OCI-LY1 (cell line): ENCODE results near the gene ADAMTS18.

Experiments
- H2AFZ ChIP-seq: fragments of 200-600 bp; sonication (generic), shearing (Covaris generic); 2 replicates; pipeline ENCODE4 v1.6.0; 2014; ENCODE audit warnings: antibody characterized with exemption, mild to moderate bottlenecking, low read length
- H3F3A ChIP-seq: fragments of 200-600 bp; sonication (generic), shearing (Covaris generic); 2 replicates; pipeline ENCODE4 v1.6.0; 2014; ENCODE audit warnings: mild to moderate bottlenecking, antibody characterized with exemption, low read length, moderate library complexity; ENCODE audit not compliant: insufficient read depth
- H3K27ac ChIP-seq: fragments of 200-600 bp; sonication (generic); 2 replicates; pipeline ENCODE4 v1.5.1; 2014; ENCODE audit warnings: low read length, mixed run types, mild to moderate bottlenecking, low read depth; ENCODE audit not compliant: poor library complexity, severe bottlenecking
- H3K27me3 ChIP-seq: fragments of 200-600 bp; sonication (generic); 2 replicates; pipeline ENCODE4 v1.6.0; 2014; ENCODE audit warnings: antibody characterized with exemption, mild to moderate bottlenecking, low read length, moderate library complexity; ENCODE audit not compliant: insufficient read depth
- H3K36me3 ChIP-seq: fragments of 200-600 bp; sonication (generic); 2 replicates; pipeline ENCODE4 v1.6.1; 2014; ENCODE audit warnings: mild to moderate bottlenecking, antibody characterized with exemption, low read length, moderate library complexity, mixed read lengths; ENCODE audit not compliant: insufficient read depth
- H3K4me1 ChIP-seq: fragments of 200-600 bp; sonication (generic); 2 replicates; pipeline ENCODE4 v1.5.1; 2014; ENCODE audit warnings: mild to moderate bottlenecking, low read length, moderate library complexity; ENCODE audit not compliant: insufficient read depth, severe bottlenecking
- H3K4me2 ChIP-seq: fragments of 200-600 bp; sonication (generic), shearing (Covaris generic); 2 replicates; pipeline ENCODE4 v1.6.1; 2014; ENCODE audit warnings: low read length
- H3K4me3 ChIP-seq: fragments of 200-600 bp; sonication (generic); 2 replicates; pipeline ENCODE4 v1.5.1; 2014; ENCODE audit warnings: low read length, low read depth, mild to moderate bottlenecking, mixed read lengths; ENCODE audit not compliant: poor library complexity, severe bottlenecking
- H3K79me2 ChIP-seq: fragments of 200-600 bp; shearing (Covaris generic); 2 replicates; pipeline ENCODE4 v1.6.1; 2016; ENCODE audit warnings: mixed run types, low read length, mixed read lengths; ENCODE audit not compliant: insufficient read depth
- H3K9ac ChIP-seq: fragments of 200-600 bp; sonication (generic), shearing (Covaris generic); 2 replicates; pipeline ENCODE4 v1.6.1; 2014; ENCODE audit warnings: mild to moderate bottlenecking, low read length, mixed read lengths
- H3K9me2 ChIP-seq: fragments of 200-600 bp; sonication (generic), shearing (Covaris generic); 2 replicates; pipeline ENCODE4 v1.6.1; 2014; ENCODE audit warnings: low read depth, mild to moderate bottlenecking, low read length, mixed read lengths
- H3K9me3 ChIP-seq: fragments of 200-600 bp; shearing (Covaris generic); 2 replicates; pipeline ENCODE4 v1.6.1; 2014; ENCODE audit warnings: low read length, mixed read lengths
- H4K20me1 ChIP-seq: fragments of 200-600 bp; sonication (generic), shearing (Covaris generic); 2 replicates; pipeline ENCODE4 v1.6.0; 2016; ENCODE audit warnings: mild to moderate bottlenecking, low read length; ENCODE audit not compliant: insufficient read depth
- EZH2 ChIP-seq: fragments of 200-600 bp; sonication (generic), shearing (Covaris generic); IDR thresholded peaks from 2 replicates; pipeline ENCODE4 v1.8.0; 2017; ENCODE audit warnings: borderline replicate concordance, mixed run types, mild to moderate bottlenecking, antibody characterized with exemption, low read length, moderate library complexity, mixed read lengths
- TF ChIP-seq, protein P1 (sequence below): fragments of 200-600 bp; sonication (generic), shearing (Covaris generic); IDR thresholded peaks from 2 replicates; pipeline ENCODE4 v1.5.1; 2017; ENCODE audit warnings: mild to moderate bottlenecking, antibody characterized with exemption, low read length, moderate library complexity, mixed read lengths

ADAMTS18 gene

DNA sequence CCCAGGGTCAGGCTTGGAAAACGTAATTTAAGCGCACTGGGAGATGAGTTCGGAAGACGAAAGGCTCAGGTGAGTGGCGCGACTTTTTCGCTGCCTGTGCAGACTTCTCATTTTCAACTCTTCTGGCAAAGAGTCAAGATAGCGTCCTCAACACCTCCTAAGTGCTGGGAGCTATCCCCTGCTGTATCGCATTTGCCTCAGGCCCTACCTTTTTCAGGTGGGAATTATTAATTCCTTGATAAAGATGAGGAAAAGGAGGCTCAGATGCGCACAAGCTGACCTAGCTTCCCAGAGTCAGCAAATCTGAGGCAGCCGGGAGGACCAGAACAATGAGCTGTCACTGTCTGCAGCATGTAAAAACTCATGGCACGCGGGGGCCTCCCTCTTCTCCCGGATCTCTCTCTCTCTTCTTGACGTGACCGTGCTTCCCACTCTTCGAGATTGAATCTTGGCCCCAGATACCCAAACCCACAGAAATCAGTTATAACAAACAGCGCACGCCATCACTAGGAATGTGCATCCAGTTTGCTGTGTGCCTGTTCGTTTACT lies 512 bp upstream of the ADAMTS18 start:
- Histone ChIP-seq H3K4me3 (no peak overlapping the region), H3K27me3 (no peaks in the 10 kb centered on the region), H4K20me1 (no peaks in the 10 kb centered on the region)

DNA sequence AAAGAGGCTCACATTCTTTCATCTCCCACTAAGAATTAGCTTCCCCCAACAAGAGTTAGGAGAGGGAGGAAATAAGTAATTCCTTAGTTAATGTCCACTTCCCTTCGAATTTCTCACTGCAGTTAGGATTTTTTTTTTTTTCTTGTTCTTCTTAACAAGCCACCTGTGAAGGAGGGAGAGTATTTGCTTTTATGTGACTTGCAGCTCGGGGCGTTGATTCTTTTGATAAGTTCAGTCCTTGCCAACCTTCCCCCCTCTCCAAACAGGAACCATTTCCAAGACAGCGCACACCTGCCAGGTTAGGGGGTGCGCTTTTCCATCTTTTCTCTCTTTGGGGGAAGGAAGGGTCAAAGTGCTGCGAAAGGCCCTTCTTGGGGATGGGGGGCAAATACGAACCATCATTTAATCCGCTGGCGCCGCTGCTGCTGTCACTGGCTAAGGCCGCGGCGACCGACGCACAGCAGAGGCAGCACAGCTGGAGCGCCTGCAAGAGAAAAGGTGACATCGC lies 758 bp downstream of the ADAMTS18 start:
- Histone ChIP-seq H3K27me3 (no peaks in the 10 kb centered on the region), H2AFZ (no peak overlapping the region), H3K4me3 (no peak overlapping the region), H3K9me3 (no peaks in the 10 kb centered on the region), H3K4me1 (no peaks in the 10 kb centered on the region), H3K4me2 (no peak overlapping the region), H3K36me3 (no peaks in the 10 kb centered on the region), H3K9me2 (no peaks in the 10 kb centered on the region), H3K79me2 (no peaks in the 10 kb centered on the region), H3F3A (no peaks in the 10 kb centered on the region), H4K20me1 (no peaks in the 10 kb centered on the region), H3K9ac (no peak overlapping the region), H3K27ac (no peak overlapping the region)
- TF ChIP-seq, protein P1, sequence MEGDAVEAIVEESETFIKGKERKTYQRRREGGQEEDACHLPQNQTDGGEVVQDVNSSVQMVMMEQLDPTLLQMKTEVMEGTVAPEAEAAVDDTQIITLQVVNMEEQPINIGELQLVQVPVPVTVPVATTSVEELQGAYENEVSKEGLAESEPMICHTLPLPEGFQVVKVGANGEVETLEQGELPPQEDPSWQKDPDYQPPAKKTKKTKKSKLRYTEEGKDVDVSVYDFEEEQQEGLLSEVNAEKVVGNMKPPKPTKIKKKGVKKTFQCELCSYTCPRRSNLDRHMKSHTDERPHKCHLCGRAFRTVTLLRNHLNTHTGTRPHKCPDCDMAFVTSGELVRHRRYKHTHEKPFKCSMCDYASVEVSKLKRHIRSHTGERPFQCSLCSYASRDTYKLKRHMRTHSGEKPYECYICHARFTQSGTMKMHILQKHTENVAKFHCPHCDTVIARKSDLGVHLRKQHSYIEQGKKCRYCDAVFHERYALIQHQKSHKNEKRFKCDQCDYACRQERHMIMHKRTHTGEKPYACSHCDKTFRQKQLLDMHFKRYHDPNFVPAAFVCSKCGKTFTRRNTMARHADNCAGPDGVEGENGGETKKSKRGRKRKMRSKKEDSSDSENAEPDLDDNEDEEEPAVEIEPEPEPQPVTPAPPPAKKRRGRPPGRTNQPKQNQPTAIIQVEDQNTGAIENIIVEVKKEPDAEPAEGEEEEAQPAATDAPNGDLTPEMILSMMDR = no peak
- TF ChIP-seq EZH2 = no peak

More for the DNA sequence above, 512 bp upstream of the ADAMTS18 start:
- no peaks in the 10 kb centered on the region for H3K79me2 ChIP-seq
- no peaks in the 10 kb centered on the region for H3K36me3 ChIP-seq
- H2AFZ ChIP-seq = no peak overlapping the region
- H3K27ac ChIP-seq = no peak overlapping the region
- no peaks in the 10 kb centered on the region for H3K9me2 ChIP-seq
- no peak for TF ChIP-seq EZH2
- TF ChIP-seq, protein P1 = no peak
- no peaks in the 10 kb centered on the region for H3K4me1 ChIP-seq
- H3F3A ChIP-seq = no peaks in the 10 kb centered on the region
- no peaks in the 10 kb centered on the region for H3K9me3 ChIP-seq
- H3K4me2 ChIP-seq = no peak overlapping the region
- H3K9ac ChIP-seq = no peak overlapping the region

DNA sequence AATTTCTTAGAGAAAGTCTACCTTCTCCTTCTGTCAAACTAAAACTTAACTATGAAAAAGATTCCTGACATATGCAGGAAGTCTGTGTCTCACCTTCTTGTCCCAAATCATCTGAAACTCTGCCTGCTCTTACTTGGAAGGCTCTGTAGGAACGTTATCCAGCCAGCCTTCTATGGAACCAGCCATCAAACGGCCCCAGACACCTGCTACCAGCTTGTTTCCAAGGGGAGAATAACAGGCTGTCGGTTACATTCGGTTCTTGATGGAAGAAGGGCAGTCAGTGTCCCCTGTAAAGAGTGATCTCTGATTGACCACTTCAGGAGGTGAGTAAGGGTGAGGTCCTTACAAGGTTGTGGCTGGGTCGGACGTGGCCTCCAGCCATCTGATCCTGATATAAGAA lies 1.7 kb downstream of the ADAMTS18 start:
- H3K79me2 ChIP-seq = no peaks in the 10 kb centered on the region
- no peak for TF ChIP-seq EZH2
- TF ChIP-seq, protein P1 = no peak
- H3K27ac ChIP-seq = no peak overlapping the region
- H3K27me3 ChIP-seq = no peaks in the 10 kb centered on the region
- H3K9me2 ChIP-seq = no peaks in the 10 kb centered on the region
- H3K4me1 ChIP-seq = no peaks in the 10 kb centered on the region
- H3K36me3 ChIP-seq = no peaks in the 10 kb centered on the region
- no peak overlapping the region for H3K9ac ChIP-seq
- H3K4me3 ChIP-seq = no peak overlapping the region
- no peak overlapping the region for H3K4me2 ChIP-seq
- no peak overlapping the region for H2AFZ ChIP-seq
- H4K20me1 ChIP-seq = no peaks in the 10 kb centered on the region
- no peaks in the 10 kb centered on the region for H3K9me3 ChIP-seq
- H3F3A ChIP-seq = no peaks in the 10 kb centered on the region
